ENCODE data around the gene SSBP3.

SSBP3 gene

GRCh38 chr1:54335011-54335754, 71.0 kb downstream of the SSBP3 start:
- H3K9me3 ChIP-seq (ENCODE audit: control insufficient read depth, low read length) = no peaks in the 10 kb centered on the region
- H2AFZ ChIP-seq = peak overlapping the region; percentile 25
- H3K9ac ChIP-seq = no peak overlapping the region
- peaks cover 41% of the 10 kb centered on the region for H3K4me1 ChIP-seq
- H3K4me3 ChIP-seq (ENCODE audit: low read depth, low read length) = no peak overlapping the region
- H3K27ac ChIP-seq = peak overlapping the region; percentile 78
- TF ChIP-seq CTCF (IDR thresholded peaks at IDR 0.05) = no peak
- no peaks in the 10 kb centered on the region for H3K27me3 ChIP-seq (ENCODE audit: control insufficient read depth, insufficient read depth, low read length)
- no peaks in the 10 kb centered on the region for H3K36me3 ChIP-seq (ENCODE audit: control insufficient read depth, insufficient read depth, low read length)
- no peaks in the 10 kb centered on the region for H3K79me2 ChIP-seq
- H3K4me2 ChIP-seq (ENCODE audit: low read length) = no peak overlapping the region

- peaks cover 42% of the 10 kb centered on the region for H3K4me1 ChIP-seq
- peaks cover 3% of the 10 kb centered on the region for H3K79me2 ChIP-seq
- H3K27me3 ChIP-seq (ENCODE audit: control insufficient read depth, insufficient read depth, low read length) = no peaks in the 10 kb centered on the region
- H3K27ac ChIP-seq = peak overlapping the region; percentile 39
- no peaks in the 10 kb centered on the region for H3K9me3 ChIP-seq (ENCODE audit: control insufficient read depth, low read length)
- no peak overlapping the region for H2AFZ ChIP-seq
- TF ChIP-seq CTCF (IDR thresholded peaks at IDR 0.05) = no peak
- H3K4me3 ChIP-seq (ENCODE audit: low read depth, low read length) = no peak overlapping the region
- H3K4me2 ChIP-seq (ENCODE audit: low read length) = no peak overlapping the region
- no peaks in the 10 kb centered on the region for H3K36me3 ChIP-seq (ENCODE audit: control insufficient read depth, insufficient read depth, low read length)
- H3K9ac ChIP-seq = no peak overlapping the region
Observed at GRCh38 chr1:54332781-54333585, 73.2 kb downstream of the SSBP3 start.

GRCh38 chr1:54331843-54332463, 74.2 kb downstream of the SSBP3 start:
- peak overlapping the region; percentile 39 for H3K27ac ChIP-seq
- H3K27me3 ChIP-seq (ENCODE audit: control insufficient read depth, insufficient read depth, low read length) = no peaks in the 10 kb centered on the region
- H3K4me3 ChIP-seq (ENCODE audit: low read depth, low read length) = no peak overlapping the region
- H3K9me3 ChIP-seq (ENCODE audit: control insufficient read depth, low read length) = no peaks in the 10 kb centered on the region
- peaks cover 3% of the 10 kb centered on the region for H3K79me2 ChIP-seq
- peaks cover 42% of the 10 kb centered on the region for H3K4me1 ChIP-seq
- H3K9ac ChIP-seq = no peak overlapping the region
- H2AFZ ChIP-seq = no peak overlapping the region
- no peaks in the 10 kb centered on the region for H3K36me3 ChIP-seq (ENCODE audit: control insufficient read depth, insufficient read depth, low read length)
- H3K4me2 ChIP-seq (ENCODE audit: low read length) = no peak overlapping the region
- TF ChIP-seq CTCF (IDR thresholded peaks at IDR 0.05) = no peak

- Histone ChIP-seq H3K9me3 (ENCODE audit: control insufficient read depth, low read length) (no peaks in the 10 kb centered on the region), H3K36me3 (ENCODE audit: control insufficient read depth, insufficient read depth, low read length) (no peaks in the 10 kb centered on the region), H3K27ac (peak overlapping the region; percentile 39), H3K4me1 (peaks cover 42% of the 10 kb centered on the region), H3K4me3 (ENCODE audit: low read depth, low read length) (no peak overlapping the region), H3K9ac (no peak overlapping the region), H3K79me2 (peaks cover 3% of the 10 kb centered on the region), H3K4me2 (ENCODE audit: low read length) (no peak overlapping the region), H2AFZ (no peak overlapping the region), H3K27me3 (ENCODE audit: control insufficient read depth, insufficient read depth, low read length) (no peaks in the 10 kb centered on the region)
- TF ChIP-seq CTCF (IDR thresholded peaks at IDR 0.05) = no peak
Observed at GRCh38 chr1:54331091-54331772, 75.0 kb downstream of the SSBP3 start.

Data from parathyroid adenoma (tissue), 2 donors.